Measurements from ENCODE around the gene GATA2. TPM values are rescaled to one million over a fixed set of nuclear protein-coding genes. Genes with fewer than 3 reads are reported as not detected.

Gene GATA2
- total RNA-seq, 2 experiments from 2014 or later: 0.16 to 0.17 TPM

DNA sequence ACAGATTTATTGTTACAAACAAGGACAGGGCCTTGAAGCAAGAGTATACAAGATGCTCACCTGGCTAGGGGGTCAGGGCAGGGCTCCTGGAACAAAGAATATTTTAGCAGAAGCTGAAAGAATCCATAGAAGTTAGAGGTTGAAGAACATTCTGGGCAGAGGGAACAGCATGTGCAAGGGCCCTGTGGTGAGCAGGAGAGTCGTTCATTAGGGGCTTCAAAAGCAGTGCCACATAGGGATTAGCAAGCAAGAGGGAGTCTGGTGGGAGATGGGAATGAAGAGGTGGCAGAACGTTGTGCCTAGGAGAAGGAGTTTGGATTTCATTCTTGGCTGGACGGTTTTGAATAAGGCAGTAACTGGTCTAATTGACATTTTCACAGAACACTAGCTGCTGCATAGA lies 49.2 kb downstream of the GATA2 start:
- H3K27ac ChIP-seq (ENCODE audit: low read depth in 1 of 2, low read length in 2 of 2): no peak overlapping the region
- intact Hi-C loops (cut with DNase I, micrococcal nuclease): no loop called here
- H3K27ac Mint-ChIP-seq: no peak overlapping the region
- H3K36me3 Mint-ChIP-seq (ENCODE audit: low read depth): peaks cover 6% of the 10 kb centered on the region
- H3K9me3 Mint-ChIP-seq: peaks cover 9% of the 10 kb centered on the region
- peaks cover 18% of the 10 kb centered on the region for H3K4me1 ChIP-seq (ENCODE audit: insufficient read depth, low read length)
- H3K4me1 Mint-ChIP-seq (ENCODE audit: low read depth): peaks cover 25% of the 10 kb centered on the region
- H3K4me3 Mint-ChIP-seq: no peak overlapping the region
- TF ChIP-seq, protein P1, sequence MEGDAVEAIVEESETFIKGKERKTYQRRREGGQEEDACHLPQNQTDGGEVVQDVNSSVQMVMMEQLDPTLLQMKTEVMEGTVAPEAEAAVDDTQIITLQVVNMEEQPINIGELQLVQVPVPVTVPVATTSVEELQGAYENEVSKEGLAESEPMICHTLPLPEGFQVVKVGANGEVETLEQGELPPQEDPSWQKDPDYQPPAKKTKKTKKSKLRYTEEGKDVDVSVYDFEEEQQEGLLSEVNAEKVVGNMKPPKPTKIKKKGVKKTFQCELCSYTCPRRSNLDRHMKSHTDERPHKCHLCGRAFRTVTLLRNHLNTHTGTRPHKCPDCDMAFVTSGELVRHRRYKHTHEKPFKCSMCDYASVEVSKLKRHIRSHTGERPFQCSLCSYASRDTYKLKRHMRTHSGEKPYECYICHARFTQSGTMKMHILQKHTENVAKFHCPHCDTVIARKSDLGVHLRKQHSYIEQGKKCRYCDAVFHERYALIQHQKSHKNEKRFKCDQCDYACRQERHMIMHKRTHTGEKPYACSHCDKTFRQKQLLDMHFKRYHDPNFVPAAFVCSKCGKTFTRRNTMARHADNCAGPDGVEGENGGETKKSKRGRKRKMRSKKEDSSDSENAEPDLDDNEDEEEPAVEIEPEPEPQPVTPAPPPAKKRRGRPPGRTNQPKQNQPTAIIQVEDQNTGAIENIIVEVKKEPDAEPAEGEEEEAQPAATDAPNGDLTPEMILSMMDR (IDR thresholded peaks at IDR 0.05): no peak
- H3K4me3 ChIP-seq (ENCODE audit: low read length): no peak overlapping the region
- ATAC-seq (ENCODE audit: poor library complexity) (no peak), DNase-seq (no peak)
- H3K36me3 ChIP-seq (ENCODE audit: insufficient read depth, low read length): no peaks in the 10 kb centered on the region
- no peaks in the 10 kb centered on the region for H3K27me3 ChIP-seq (ENCODE audit: control insufficient read depth in 1 of 2, insufficient read depth in 2 of 2, low read length in 2 of 2)
- POLR2A ChIA-PET: no interaction called here
- peaks cover 0 to 15% of the 10 kb centered on the region in 2 experiments for H3K9me3 ChIP-seq (ENCODE audit: control insufficient read depth in 1 of 2, insufficient read depth in 1 of 2, low read length in 2 of 2)
- H3K27me3 Mint-ChIP-seq: peaks cover 15% of the 10 kb centered on the region
- CTCF ChIA-PET: no interaction called here

- Mint-ChIP-seq H3K27ac (no peak overlapping the region), H3K4me1 (ENCODE audit: low read depth) (peaks cover 18% of the 10 kb centered on the region), H3K9me3 (peaks cover 4% of the 10 kb centered on the region), H3K36me3 (ENCODE audit: low read depth) (no peaks in the 10 kb centered on the region), H3K4me3 (no peak overlapping the region), H3K27me3 (peaks cover 16% of the 10 kb centered on the region)
- no peak for ATAC-seq (ENCODE audit: poor library complexity)
- Histone ChIP-seq H3K36me3 (ENCODE audit: insufficient read depth, low read length) (no peaks in the 10 kb centered on the region), H3K9me3 (ENCODE audit: control insufficient read depth in 1 of 2, insufficient read depth in 1 of 2, low read length in 2 of 2) (peaks cover 0 to 18% of the 10 kb centered on the region in 2 experiments), H3K27me3 (ENCODE audit: control insufficient read depth in 1 of 2, insufficient read depth in 2 of 2, low read length in 2 of 2) (no peaks in the 10 kb centered on the region), H3K4me3 (ENCODE audit: low read length) (no peak overlapping the region), H3K4me1 (ENCODE audit: insufficient read depth, low read length) (peaks cover 10% of the 10 kb centered on the region), H3K27ac (ENCODE audit: low read depth in 1 of 2, low read length in 2 of 2) (no peak overlapping the region)
- intact Hi-C loops (cut with DNase I, micrococcal nuclease): no loop called here
- ChIA-PET CTCF (no interaction called here), POLR2A (no interaction called here)
- no peak for DNase-seq
- TF ChIP-seq, protein P1 (IDR thresholded peaks at IDR 0.05): no peak
Observed at GRCh38 chr3:128442949-128443348, 50.1 kb downstream of the GATA2 start.

GRCh38 chr3:128442070-128442469 lies 50.9 kb downstream of the GATA2 start:
- no peak for DNase-seq
- no peak overlapping the region for H3K27ac ChIP-seq (ENCODE audit: low read depth in 1 of 2, low read length in 2 of 2)
- intact Hi-C loops (cut with DNase I, micrococcal nuclease): no loop called here
- POLR2A ChIA-PET: no interaction called here
- H3K4me3 ChIP-seq (ENCODE audit: low read length): no peak overlapping the region
- Mint-ChIP-seq H3K27me3 (peaks cover 23% of the 10 kb centered on the region), H3K9me3 (peaks cover 4% of the 10 kb centered on the region), H3K27ac (no peak overlapping the region), H3K4me3 (no peak overlapping the region), H3K4me1 (ENCODE audit: low read depth) (peaks cover 9% of the 10 kb centered on the region), H3K36me3 (ENCODE audit: low read depth) (no peaks in the 10 kb centered on the region)
- peaks cover under 1% of the 10 kb centered on the region for H3K4me1 ChIP-seq (ENCODE audit: insufficient read depth, low read length)
- no peaks in the 10 kb centered on the region for H3K27me3 ChIP-seq (ENCODE audit: control insufficient read depth in 1 of 2, insufficient read depth in 2 of 2, low read length in 2 of 2)
- TF ChIP-seq, protein P1 (IDR thresholded peaks at IDR 0.05): no peak
- H3K9me3 ChIP-seq (ENCODE audit: control insufficient read depth in 1 of 2, insufficient read depth in 1 of 2, low read length in 2 of 2): peaks cover 0 to 9% of the 10 kb centered on the region in 2 experiments
- H3K36me3 ChIP-seq (ENCODE audit: insufficient read depth, low read length): no peaks in the 10 kb centered on the region
- CTCF ChIA-PET: no interaction called here
- no peak for ATAC-seq (ENCODE audit: poor library complexity)

Measured in CD4-positive, alpha-beta T cell (primary cell).